Measurements from ENCODE around the gene MSI2.

The MSI2 gene

DNA sequence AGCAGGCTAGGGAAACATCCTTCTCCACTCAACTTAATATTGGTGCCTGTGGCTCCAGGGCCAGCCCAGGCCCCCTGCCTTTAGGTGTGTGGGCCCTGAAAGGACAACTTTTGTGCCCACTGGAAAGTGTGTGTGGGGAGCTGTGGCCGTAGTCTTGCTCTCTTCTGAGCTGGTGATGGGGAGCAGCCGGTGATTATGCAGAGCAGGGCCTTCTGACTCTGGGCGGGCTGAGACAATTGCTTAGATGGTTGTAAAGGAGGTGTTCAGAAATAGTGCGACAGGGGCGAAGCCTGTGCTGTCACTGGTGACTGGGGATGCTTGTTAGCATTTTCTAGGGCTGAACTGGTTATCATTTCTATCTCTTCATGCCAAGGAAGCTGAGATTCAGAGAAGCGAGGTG lies 62.6 kb downstream of the MSI2 start:
- DNase-seq (ENCODE audit: low read depth) = no peak

DNA sequence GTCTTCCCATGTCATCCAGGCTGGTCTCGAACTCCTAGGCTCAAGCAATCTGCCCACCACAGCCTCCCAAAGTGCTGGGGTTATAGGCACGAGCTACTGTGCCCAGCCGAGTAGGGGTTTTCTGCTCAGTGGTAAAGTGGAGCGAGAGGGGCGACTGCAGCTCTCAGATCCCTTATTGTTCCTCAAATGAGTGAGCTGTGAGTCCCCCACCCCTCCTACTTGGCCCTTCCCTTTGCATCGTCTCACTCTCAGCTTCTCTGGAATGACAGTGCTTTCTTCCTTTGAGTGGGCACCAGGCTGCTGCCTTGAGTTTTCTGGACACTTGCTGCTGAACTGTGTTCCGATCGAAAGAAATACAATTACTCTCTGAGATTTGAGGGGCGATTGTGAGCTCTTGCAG lies 63.5 kb downstream of the MSI2 start:
- no peak for DNase-seq (ENCODE audit: low read depth)

DNA sequence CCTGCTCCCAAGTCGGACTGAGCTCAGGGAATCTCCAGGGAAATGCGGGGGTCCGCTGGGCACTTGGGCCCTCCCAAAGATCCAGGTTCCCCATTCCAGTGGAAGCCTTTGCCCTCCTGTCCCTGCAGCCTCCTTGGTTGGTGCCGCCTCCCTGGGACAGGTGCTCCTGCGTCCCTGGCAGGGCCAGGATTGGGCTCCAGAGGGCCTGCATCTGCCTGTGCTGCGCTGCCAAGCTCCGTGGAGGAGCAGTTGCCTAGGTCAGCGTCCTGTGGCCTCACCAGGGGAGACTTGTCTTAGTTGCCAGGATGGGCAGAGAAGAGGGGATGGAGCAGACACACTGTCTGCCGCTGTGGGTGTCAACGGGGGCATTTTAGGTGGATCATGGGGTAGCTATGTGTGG lies 67.1 kb downstream of the MSI2 start:
- DNase-seq (ENCODE audit: low read depth) = no peak

DNA sequence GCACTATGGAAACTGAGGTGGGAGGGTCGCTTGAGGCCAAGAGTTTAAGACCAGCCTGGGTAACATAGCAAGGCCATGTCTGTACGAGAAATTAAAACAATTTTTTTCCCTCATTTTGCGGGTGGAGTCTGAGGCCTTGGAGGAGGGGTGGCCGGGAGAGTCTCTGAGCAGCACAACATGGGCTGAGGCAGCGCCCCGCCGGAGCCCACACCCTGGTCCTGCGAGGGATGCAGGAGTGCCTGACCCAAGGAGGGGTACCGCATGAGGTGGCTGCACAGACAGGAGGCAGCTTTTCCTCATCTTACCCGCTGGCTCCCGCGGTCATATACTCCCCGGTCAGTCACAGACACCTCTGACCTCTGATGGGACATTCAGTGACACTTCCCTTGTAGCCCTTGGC lies 67.7 kb downstream of the MSI2 start:
- DNase-seq (ENCODE audit: low read depth) = no peak

DNA sequence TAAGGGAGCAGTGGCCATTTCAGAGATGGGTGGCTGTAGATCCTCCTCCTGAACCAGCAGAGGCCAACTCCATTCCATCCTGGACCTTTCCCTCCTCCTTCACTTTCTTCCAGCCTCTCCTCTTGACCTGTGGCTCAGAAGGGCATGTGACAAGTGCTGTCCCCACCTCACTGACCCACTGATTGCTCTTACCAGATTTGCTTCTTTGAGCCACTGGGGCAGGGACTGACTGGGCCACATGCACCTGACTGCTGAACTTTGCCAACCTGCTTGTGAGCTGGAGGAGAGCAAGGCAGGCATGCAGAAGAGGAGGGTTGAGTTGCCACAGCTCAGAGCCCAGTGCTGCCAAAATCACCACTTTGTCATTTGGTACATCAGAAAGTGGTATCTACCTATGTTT lies 68.3 kb downstream of the MSI2 start:
- DNase-seq (ENCODE audit: low read depth) = no peak

DNA sequence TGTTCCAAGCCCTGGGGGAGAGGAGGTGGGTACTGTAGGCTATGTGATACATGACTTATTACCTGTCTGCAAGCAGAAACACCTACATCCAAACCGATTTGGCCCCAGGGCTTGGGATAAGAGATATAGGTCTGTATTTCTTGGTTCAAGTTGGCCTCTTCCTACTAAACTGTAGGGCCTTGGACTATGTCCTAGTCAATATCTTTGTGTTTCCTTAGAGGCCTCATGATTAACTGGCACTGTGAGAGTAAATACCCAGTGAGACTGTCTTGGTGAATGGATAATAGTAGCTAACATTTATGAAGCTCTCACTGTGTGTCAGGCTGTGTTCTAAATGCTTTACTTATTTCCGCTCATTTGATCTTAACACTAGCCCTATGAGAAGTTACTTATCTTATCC lies 70.0 kb downstream of the MSI2 start:
- DNase-seq (ENCODE audit: low read depth) = no peak

DNA sequence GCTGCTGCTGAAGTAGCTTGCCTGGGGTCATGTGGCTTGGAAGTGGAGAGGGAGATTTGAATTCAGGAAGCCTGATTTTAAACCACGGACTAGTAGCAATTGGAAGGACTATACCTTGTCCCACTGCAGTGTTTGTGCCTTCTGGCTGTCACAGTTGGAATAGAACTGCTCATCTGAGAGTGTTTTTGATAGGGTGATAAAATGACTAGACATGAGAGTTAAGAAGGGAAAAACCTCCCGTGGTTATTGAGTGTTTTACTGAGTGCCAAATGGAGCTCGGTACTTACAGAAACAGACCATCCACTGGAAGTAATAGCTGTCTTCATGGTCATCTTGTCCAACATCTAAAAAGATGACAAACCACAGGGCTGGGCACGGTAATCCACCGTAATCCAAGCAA lies 70.4 kb downstream of the MSI2 start:
- DNase-seq (ENCODE audit: low read depth) = no peak

DNA sequence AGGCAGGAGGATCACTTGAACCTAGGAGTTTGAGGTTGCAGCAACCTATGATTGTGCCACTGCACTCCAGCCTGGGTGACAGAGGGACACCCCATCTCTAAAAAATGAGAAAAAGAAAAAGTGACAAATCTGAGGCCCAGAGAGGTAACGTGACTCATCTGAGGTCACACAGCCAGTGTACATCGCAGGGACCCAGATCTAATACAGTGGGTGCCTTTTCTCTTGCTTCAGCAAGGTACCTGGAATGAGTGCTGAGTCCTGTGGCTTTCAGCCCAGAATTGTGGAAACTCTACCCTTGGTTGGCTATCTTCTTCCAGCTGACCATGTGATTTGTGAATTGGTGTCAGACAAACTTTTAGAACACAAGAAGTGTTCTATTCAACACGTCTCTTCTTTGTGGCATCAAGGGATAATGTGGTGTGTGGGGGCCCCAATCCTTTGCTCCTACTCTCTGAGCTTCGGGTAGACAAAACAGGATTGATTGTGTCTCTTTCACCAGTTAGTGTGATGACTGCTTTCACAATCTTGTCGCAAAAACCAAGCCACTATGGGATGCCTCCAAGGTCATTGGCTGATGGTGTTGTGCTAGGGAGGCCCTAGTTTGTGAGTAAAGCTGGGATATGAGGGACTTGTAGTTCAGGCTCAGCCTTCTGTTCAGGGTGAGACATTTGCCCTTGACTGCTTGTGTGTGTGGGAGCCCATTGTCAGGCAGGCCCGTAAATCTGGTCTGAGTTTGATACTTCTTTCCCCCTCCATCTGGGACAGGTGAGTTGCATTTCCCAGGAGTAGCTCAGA lies 71.0 kb downstream of the MSI2 start:
- DNase-seq (ENCODE audit: low read depth) = no peak

DNA sequence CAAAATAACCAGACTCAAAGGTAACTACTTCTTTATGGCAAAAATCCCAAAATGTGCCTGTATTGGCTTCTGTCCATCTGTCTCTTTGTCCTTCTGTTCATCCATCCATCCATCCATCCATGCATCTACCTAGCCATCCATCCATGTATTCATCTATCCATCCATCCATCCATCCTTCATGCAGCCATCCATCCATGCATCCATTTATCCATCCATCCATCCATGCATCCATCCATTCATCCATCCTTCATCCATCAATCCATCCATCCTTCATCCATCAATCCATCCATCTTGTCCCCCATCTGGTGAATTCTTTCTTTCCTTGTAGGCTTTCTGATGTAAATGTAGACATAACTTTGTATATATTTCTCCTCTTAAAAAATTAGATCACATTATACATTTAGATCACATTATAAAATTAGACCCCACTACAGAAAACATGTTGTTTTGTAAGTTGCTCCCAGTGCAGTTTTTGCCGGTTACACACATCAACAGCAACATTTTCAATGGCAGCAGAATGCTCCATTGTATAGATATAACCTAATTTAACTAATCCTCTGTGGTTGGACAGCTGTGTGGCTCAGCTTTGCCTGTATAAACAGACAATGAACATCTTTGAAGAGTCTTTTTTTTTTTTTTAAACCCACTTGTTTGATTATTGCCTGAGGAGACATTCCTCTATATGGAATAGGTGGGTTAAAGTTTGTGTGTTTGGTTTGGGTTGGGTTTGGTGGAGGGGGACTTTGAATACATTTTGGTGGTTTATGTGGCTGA lies 72.0 kb downstream of the MSI2 start:
- peak; percentile 5 for DNase-seq (ENCODE audit: low read depth)

DNA sequence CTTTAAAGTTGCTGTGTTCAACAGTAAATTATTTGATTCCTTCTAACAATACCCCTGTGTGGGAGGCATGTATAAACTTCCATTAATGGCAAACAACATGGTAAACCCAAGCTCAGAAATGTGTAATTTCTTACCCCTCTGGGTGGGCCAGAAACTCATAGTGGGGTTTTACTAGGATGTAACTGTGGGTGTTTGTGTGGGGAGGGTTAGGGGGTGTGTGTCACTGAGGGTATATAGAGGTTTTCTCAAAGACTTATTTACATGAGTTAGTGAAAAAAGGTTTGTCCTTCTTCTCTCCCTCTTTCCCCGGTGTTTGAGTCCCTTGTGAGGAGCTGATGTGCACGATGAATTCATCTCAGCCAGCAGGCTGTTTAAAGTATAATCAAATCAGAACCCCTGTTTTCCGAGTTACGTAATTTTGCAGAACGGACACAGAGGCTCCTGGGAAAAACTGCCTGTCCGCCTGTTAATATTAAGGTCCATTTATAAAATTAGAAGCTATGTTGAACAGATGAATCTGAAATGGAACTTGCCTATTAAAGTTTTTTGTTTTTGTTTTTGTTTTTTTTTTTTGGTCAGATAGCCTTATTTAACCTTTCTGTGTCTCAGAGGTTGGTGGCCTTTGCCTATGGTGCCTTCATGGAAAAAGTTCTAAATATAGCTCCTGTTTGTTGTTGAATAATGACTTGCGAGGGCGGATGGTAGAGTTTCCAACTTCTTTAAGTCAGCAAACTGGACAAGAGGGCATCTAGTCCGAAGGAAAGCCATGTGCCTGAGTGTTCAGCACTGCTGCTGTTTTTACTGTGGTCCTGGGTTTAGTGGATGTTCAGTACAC lies 73.3 kb downstream of the MSI2 start:
- no peak for DNase-seq (ENCODE audit: low read depth)

DNA sequence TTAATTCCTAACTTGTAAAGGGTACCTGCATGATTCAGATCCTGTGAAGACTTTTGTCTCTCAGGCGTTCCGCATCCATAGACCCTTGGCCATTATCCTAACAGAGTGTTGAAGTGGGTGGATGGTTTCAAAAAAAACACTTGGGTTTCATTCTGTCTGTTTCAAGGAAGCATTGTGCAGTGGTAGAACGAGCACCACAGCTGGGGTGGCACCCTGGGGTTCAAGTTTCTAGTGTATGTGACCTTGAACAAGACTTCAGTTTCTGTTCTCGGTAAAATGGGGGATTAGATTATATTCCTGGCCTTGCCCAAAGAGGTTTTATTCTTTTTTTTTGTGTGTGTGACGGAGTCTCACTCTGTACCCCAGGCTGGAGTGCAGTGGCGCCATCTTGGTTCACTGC lies 74.3 kb downstream of the MSI2 start:
- DNase-seq (ENCODE audit: low read depth) = no peak

DNA sequence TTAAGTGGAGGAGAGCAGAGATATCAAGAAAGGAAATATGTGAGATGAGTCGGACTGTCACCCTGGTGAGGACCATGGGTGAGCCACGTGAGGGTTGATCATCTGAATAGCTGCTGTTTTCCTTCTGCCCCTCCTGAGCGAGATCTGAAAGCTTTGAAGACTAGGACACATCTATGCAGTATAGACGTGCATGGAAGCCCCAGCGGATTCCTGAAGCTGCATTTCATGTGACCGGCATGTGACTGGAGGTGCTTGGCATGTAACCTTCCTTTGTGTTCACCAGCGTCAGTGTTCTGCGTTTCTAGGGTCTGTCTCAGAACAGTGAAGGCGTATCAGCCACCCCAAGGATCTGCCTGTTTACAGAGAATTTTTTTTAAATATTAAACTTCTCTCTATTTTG lies 75.1 kb downstream of the MSI2 start:
- no peak for DNase-seq (ENCODE audit: low read depth)

DNA sequence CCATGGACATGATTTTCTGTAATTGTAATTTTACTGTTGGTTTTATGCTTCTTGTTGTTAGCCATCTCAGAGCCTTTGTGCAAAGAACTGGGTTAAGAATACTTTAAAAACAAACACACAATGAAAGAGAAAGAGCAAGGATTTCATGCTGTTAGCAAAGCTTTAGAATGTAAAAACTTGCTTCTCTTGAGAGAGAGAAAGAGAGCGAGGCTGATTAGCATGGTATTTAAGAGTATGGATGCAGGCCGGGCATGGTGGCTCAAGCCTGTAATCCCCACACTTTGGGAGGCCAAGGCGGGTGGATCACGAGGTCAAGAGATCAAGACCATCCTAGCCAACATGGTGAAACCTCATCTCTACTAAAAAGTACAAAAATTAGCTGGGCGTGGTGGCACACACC lies 76.2 kb downstream of the MSI2 start:
- no peak for DNase-seq (ENCODE audit: low read depth)

DNA sequence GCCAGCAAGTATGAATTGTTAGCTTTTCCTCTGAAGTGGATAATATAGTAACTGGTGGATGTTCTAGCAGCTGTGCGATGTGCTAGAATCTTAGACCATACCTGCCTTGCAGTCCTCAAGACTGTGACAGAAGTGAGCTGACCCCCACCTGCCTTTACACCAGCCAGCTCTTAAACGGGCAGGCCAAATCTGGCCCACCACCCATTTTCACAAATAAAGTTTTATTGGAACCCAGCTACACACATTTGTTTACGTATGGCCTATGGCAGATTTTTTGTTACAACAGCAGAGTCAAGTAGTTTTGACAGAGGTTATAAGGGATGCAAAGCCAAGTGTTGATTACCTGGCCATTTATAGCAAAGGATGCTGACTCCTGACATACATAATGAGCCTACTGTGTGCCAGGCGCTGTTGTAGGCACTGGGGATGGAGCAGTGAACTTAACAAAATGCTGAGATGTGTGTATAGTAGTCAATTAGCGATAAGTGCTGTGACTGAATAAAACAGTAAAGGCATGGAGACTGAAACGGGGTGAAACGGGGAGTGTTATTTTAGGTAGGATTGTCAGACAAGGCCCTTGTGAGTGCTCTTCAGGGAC lies 79.0 kb downstream of the MSI2 start:
- DNase-seq (ENCODE audit: low read depth) = no peak

DNA sequence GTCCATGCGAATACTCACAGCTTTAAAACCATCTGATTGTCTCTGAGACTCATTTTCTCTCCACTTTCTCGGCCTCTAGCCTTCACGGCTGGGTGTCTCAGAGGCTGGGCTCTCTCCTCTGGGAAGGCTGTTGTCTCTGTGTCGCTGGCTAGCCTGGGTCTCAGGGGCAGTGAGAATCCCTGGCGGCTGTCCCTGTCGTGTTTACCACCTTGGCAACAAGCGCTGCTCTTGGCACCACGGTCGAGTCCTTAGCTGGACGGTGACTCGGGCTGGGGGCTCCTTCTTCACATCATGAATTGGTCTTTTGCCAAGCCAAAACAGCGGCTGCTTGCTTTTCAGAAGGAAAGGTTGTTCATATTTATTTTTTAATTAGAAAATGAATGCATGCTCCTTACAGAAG lies 81.1 kb downstream of the MSI2 start:
- no peak for DNase-seq (ENCODE audit: low read depth)

DNA sequence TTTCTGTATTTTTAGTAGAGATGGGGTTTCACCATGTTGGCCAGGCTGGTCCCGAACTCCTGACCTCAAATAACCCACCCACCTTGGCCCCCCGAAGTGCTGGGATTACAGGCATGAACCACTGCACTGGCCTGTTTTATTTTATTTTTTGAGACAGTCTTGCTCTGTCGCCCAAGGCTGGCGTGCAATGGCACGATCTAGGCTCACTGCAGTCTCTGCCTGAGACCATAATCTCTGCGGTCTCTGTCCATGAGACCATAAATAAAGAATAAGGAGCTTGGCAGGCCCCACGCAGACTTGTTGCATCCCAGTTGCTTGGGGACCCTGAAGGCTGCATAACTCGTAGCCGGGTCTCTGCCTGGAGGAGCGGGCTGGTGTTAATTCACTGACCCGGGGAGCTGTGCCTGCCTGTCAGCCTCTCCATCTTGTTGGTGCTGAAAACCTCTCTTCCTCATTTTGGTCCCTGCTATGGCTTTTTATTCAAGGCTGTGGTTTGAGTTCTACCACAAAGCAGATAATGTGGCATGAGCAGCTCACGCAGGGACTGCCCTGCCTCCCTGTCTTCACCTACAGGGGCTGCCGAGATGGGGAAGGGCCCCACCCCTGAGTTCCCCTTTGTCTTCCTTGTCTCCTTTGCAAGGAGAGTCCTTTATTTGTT lies 82.1 kb downstream of the MSI2 start:
- DNase-seq (ENCODE audit: low read depth) = no peak

DNA sequence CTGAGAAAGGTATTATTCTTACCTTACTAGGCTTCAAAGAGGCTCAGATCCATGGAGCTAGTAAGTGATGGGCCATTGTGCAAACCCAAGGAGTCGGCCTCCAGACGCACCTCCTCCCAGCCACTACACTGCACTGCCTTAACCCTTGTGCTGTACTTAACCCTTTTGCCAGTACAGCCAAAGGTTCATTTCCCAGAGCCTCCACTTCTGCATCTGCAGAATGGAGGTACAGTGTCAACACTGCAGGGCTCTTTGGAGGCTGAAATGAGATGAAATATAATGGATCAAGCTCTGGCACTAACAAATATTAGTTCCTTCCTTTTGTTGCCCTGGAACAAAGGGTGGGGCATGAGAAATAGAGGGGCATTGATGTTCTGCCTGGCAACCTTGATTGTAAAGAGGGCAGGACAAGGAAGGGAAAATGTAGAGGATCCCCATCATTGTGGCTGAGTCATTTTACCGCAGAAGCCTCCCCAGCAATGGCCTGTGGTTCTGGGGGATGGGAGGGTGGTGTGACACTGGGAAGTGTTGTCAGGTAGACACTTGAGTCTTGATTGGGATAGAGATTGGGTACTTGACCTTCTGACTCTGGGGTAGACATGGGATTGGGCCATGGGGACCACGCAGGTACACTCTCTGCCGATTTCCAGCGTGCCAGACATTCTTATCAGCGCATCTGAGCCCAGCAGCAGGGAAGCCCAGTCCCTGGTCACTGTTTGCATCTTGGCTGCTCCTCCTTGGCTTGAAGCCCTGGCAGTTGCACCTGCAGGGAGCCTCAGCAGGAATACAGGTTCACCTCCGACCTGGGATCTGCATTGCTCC lies 84.0 kb downstream of the MSI2 start:
- DNase-seq (ENCODE audit: low read depth) = no peak

DNA sequence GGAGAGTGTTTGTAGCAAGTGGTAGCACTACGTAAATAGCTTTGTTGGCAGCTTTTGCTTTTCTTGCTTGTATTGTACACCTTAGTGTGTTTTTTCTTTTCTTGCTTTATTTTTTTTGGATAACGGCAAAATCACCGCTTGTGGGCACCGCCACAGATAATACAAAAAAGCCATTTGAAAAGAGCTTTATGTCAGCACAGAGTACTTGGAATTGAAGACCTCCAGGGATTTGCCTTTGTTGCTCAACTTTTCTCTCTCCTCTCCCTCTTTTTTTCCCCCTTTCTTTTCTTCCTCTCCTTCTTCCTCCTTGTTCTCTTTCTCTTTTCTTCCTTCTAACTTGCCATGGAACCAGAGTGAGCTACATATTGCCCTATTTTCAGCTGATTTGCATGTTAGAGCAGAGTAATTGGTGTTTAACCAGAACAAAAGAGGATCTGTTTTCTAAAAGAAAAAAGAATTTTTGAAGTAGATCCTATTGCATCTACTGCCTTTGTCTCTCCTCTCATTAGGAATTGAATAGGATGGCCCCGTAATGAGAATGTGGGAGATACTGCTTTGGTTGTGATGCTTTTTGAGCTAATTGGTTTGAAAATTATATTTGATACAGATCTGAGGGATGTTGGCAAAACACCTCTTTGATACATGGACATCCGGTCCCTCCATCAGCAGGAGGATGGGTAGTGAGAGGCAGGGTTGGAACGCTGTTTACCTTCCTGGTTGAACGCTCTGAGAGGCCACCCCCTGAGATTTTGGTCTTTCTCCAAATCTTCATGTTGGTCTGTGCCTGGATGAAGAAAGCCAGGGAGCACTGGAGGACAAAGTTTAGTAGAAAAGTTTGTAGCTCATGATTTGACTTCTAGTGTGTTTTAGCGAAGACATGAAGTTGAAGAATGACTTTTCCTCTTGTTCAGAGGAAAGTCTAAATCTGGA lies 85.6 kb downstream of the MSI2 start:
- no peak for DNase-seq (ENCODE audit: low read depth)

DNA sequence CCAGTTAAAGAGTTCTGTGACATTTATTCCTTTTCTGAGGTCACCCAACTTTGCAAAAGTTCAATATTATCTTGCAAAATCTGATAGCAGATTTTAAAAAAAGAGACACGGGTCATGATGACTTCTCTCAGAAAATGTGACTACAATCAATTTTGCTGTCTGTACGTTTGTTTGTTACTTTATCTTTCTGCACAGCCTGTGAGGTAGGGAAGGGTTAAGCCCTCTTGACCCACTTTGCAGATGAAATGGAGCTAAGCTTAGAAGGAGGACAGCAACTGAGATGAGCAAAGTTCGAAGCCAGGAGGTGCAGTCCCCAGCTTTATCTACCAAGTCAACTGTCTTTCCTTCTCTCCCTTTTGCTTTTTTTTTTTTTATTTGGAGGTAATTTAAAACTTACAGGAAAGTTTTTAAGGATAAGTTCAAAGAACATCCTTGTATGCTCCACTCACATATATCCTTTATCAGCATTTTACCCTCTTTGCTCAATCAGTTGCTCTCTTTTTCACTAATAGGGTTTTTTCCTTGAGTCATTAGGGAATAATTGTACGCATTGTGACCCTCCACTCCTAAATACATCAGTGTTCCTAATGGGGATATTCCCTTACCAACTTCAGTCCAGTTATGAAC lies 86.8 kb downstream of the MSI2 start:
- no peak for DNase-seq (ENCODE audit: low read depth)
